H7 (cell line): ENCODE data around the gene LRRC3B. TPM values are rescaled to one million over a fixed set of nuclear protein-coding genes. Genes with fewer than 3 reads are reported as not detected.

ENCODE experiments used
- DNase-seq: peaks from one replicate; pipeline ENCODE4 v3.0.0; 2012
- H3K27me3 ChIP-seq: 2 replicates; pipeline ENCODE4 v1.6.0; 2011; ENCODE audit warnings: mild to moderate bottlenecking, low read length; ENCODE audit not compliant: control insufficient read depth, insufficient read depth
- H3K36me3 ChIP-seq: replicated peaks from 2 replicates; pipeline ENCODE4 v1.5.1; 2011; ENCODE audit warnings: low read length; ENCODE audit not compliant: control insufficient read depth, insufficient read depth
- H3K4me3 ChIP-seq: 2 replicates; pipeline ENCODE4 v1.5.1; 2011; ENCODE audit warnings: low read depth, mild to moderate bottlenecking, control low read depth, low read length, moderate library complexity; ENCODE audit not compliant: insufficient read depth
- total RNA-seq: library from RNA; depleted of rRNA; stranded (reverse); fragments of >200 nt; shearing (Covaris generic); gene quantifications from 2 replicates; pipeline ENCODE4 v1.2.3, GENCODE V29; 2014

LRRC3B gene
- total RNA-seq, 1 experiment from 2014 or later = 0.62 TPM

DNA sequence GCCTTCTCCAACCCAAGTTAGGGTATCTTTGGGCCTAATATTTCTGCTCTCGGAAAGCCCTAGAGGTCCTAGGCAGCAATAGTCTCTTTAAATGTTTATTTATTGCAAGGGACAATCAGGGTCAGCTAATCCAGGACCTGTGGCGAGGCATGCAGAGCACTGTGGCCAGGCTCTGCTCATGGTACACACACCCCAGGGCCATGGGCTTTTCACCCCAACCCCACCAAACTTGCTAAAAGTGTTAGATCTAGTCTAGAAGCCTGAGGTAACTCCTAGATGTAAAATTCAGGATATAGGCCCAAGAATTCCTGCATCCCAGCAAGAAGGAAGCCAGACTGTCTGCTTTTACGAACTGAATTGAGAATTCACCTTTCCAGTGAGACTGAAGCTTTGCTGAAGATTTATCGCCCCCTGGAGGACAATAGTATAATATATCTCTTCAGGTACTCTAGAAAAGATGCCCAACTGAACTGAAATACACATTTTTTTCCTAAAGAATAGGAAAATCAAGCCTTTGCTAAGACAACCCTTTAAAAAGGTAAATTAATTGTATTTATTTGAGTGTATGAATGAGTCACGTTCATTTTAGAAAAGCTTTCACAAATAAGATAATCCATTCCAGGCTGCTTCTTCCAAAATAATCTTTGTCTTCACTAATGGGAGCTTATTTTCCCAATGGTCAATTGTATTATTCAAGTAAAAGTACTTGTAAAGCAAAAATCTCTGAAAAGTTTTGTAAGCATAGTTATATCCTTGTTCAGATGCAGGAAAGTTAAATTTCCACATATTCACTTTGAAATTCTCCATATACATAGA lies 89.8 kb downstream of the LRRC3B start:
- H3K4me3 ChIP-seq = no peak overlapping the region
- no peaks in the 10 kb centered on the region for H3K36me3 ChIP-seq
- no peak for DNase-seq
- H3K27me3 ChIP-seq = no peaks in the 10 kb centered on the region

DNA sequence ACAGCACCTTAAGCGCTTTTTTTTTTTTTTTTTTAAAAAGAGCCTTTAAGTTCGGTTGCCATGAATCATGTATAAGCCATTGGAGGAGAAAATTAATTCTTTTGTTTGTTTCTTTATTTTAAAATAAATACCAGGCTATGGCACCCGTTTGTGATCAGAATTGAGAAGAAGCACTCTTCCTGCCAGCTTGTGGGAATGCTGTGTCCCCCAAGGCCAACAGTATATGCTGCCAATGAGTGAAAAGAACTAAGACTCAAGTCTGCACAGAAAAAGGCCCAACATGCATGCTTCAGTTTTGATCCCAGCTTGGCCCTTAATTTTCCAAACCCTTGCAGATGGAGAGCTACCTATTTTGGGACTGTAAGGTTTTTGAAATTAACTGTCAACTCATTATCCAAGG lies 90.5 kb downstream of the LRRC3B start:
- no peak for DNase-seq
- Histone ChIP-seq H3K27me3 (no peaks in the 10 kb centered on the region), H3K4me3 (no peak overlapping the region), H3K36me3 (no peaks in the 10 kb centered on the region)

DNA sequence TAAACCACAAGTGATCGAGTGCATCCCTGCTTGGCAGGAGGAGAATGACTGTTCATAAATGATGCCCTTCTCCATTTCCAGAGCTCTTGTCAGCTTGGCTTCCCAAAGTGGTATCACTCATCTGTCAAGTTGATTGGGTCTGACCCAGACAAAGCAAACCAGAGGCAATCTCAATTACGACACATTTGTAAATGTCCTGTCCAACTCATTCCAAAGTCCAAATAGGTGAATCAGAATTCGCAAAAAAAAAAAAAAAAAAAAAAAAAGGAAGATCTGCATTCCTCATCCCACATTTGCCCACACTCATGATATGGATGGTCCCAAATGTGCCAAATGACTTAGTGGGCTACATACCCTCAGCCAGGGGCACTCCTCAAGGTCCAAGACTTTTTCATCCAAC lies 91.9 kb downstream of the LRRC3B start:
- DNase-seq = no peak
- Histone ChIP-seq H3K36me3 (no peaks in the 10 kb centered on the region), H3K27me3 (no peaks in the 10 kb centered on the region), H3K4me3 (no peak overlapping the region)

DNA sequence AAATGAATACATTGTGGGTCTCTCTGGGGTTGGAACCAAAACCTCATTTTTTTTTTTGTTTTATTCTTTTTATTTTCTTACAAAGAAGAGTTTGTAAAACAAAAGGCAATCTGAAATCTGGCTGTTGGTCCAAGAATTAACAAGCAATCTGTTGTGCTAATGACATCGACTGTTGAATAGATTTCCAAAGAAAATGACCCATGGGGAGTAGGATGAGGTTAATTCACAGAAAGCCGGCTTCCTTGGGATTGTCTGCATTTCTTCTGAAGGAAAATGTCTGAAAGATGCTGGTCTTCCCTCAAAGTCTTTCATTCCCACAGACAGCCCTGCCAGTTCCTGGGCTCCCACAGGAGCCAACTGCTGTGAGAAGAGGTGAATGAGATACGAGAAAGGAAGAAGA lies 92.9 kb downstream of the LRRC3B start:
- no peak overlapping the region for H3K4me3 ChIP-seq
- no peak for DNase-seq
- H3K36me3 ChIP-seq = no peaks in the 10 kb centered on the region
- H3K27me3 ChIP-seq = no peaks in the 10 kb centered on the region

DNA sequence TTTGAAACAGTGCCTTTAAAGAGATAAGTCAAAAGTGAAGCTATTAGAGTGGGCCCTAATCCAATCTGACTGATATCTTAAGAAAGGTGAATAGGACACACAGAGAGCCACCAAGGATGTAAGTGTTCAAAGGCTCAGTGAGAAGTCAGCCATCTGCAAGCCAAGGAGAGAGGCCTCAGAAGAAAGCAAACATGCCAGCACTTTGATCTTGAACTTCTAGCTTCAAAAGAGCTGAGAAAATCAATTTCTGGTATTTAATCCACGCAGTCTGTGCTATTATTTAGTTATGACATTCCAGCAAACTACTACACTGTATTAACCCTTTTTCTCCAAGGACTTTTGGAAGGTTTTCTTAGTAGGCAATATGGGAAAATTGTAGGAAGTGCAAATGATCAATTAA lies 95.7 kb downstream of the LRRC3B start:
- no peaks in the 10 kb centered on the region for H3K27me3 ChIP-seq
- H3K4me3 ChIP-seq = no peak overlapping the region
- no peaks in the 10 kb centered on the region for H3K36me3 ChIP-seq
- no peak for DNase-seq

DNA sequence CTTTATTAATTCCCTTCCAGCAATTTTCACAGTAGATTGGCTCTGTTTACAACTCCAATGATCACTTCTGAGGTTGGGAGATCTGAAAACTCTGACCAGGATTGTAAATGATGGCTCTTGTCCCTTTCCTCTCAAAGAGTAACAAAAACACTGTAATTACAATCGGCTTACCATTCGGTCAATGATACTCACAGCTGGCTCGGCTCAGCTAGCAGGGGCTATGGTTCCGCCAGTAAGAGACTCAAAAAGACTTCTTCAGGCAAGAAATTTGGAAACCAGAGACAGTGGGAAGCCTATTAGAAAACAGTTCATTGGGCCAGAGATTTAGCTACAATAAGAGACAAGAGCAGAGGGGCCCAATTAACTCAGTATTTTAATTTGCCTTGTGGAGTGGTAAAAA lies 96.6 kb downstream of the LRRC3B start:
- Histone ChIP-seq H3K36me3 (no peaks in the 10 kb centered on the region), H3K4me3 (no peak overlapping the region), H3K27me3 (no peaks in the 10 kb centered on the region)
- no peak for DNase-seq

DNA sequence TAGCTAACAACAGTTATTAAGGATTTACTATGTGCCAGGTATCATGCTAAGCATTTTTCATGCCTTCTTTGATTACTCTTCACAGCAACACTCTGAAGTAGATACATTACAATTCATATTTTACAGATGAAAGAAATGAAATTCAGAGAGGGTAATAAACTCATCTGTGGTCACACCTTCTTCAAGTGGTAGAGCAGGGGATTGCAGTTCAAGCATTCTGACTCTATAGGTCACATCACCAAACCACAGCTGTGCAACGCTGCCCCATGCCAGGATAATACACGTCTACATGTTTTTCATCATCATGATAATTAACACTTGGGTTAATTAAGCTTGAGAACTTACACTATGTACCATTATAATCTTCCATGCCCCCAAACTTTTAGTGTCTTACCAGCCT lies 98.5 kb downstream of the LRRC3B start:
- no peak for DNase-seq
- H3K36me3 ChIP-seq = no peaks in the 10 kb centered on the region
- no peak overlapping the region for H3K4me3 ChIP-seq
- no peaks in the 10 kb centered on the region for H3K27me3 ChIP-seq

DNA sequence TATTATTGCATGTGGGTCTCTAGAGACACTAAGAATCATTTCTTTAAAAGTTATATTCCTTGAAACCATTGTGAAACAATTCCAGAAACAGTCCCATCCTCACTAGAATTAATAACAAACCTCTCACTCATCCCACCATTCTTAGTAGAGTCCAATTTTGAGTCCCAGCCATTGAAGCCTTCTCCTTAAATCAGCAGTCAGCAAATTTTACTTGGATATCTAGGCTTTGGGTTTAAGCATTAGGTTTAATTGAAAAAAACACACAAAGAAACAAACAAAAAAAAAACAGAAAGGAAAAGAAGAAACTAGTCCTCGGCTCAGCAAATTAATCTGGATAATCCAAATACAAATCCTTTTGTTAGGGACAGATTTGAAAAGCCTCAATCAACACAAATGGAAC lies 109.3 kb downstream of the LRRC3B start:
- Histone ChIP-seq H3K4me3 (no peak overlapping the region), H3K27me3 (no peaks in the 10 kb centered on the region), H3K36me3 (no peaks in the 10 kb centered on the region)
- DNase-seq = no peak

DNA sequence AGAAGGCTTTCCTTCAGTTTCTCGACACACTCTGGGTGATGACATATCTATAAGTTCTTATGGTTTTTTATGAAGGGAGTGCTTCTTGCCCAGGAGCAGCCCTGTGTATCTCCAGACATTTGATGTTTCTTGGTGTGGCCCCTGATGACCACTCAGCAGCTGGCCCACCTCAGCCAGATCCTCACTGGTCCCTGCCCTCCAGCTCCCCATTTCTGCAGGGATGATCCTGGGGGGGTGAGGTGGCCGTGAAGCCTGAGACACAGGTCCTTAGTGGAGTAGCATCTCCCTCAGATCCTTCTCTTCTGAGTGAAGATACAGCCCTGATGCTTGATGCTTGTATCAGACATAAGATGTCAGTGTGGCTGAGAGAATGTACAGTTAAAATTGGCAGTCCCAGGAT lies 127.7 kb downstream of the LRRC3B start:
- Histone ChIP-seq H3K27me3 (no peaks in the 10 kb centered on the region), H3K4me3 (no peak overlapping the region), H3K36me3 (no peaks in the 10 kb centered on the region)
- DNase-seq = no peak

DNA sequence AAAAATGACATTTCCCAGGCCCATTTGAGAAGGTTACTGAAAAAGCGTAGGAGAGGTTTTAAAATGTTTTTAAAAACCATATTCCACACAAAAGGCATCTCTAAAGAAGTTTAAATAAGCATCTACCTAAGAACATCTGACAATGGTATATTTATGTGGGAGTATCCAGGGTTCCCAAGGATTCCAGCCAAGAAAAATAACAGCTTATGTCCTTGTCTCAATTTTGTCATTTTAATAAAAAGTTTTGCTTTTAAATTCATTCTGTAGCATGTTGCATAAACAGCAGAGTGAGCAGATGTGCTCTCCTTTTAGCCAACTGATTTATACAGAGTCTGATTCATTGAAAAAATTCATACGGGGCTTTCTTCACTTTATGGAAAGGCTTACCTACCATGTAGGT lies 129.9 kb downstream of the LRRC3B start:
- DNase-seq = no peak
- H3K36me3 ChIP-seq = no peaks in the 10 kb centered on the region
- no peak overlapping the region for H3K4me3 ChIP-seq
- no peaks in the 10 kb centered on the region for H3K27me3 ChIP-seq

DNA sequence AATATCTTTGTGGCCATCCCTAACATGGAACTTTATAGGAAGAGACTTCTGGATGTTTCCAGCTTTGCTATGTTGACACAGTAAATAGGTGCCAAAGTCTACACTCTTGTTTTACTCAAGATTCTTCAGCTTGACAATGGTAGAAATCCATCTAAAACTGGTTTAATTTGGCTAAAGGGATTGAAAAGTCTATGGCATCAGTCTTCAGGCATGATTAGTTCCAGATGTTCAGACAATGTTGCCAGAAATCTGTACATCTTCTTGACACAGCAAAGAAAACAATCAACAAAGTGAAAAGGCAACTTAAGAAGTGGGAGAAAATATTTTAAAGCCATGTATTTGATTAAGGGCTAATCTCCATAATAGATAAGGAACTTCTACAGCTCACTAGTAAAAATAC lies 130.5 kb downstream of the LRRC3B start:
- DNase-seq = no peak
- Histone ChIP-seq H3K4me3 (no peak overlapping the region), H3K36me3 (no peaks in the 10 kb centered on the region), H3K27me3 (no peaks in the 10 kb centered on the region)

DNA sequence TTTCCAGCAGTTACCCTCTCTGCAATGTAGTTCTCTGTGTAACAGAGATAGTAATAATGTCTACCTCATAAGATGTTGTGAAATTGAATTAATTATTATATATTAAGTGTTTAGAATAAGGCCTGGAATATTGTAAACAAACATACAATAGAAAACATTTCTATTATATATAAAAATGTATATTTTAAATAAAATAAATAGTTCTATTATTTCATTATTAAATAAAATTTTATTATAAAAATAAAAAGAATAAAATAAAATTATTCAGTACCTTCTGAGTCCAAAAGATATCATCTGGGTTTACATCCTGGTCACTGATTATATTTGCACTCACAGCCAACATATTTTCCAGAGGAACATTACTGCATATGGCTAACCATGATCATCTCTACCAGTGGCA lies 135.4 kb downstream of the LRRC3B start:
- no peaks in the 10 kb centered on the region for H3K27me3 ChIP-seq
- no peak overlapping the region for H3K4me3 ChIP-seq
- DNase-seq = no peak
- no peaks in the 10 kb centered on the region for H3K36me3 ChIP-seq
